Lower lobe of right lung (tissue), 2 donors: ENCODE results near the gene CBR1. TPM values are rescaled to one million over a fixed set of nuclear protein-coding genes. Genes with fewer than 3 reads are reported as not detected.

Experiments used
- ATAC-seq, 2 donors: fragments of 200-7000 bp; cut with Tn5 transposase; one replicate each; pipeline ENCODE4 v1.9.1; 2020 to 2022; ENCODE audit warnings: mild to moderate bottlenecking in 2 of 2, moderate library complexity in 2 of 2
- DNase-seq: peaks from one replicate; pipeline ENCODE4 v3.0.0-alpha.2; 2020
- H3K27ac ChIP-seq: fragments of 200-600 bp; one replicate; pipeline ENCODE4 v1.8.0; 2022
- H3K27me3 ChIP-seq: fragments of 200-600 bp; one replicate; pipeline ENCODE4 v1.8.0; 2022; ENCODE audit warnings: low read depth
- H3K36me3 ChIP-seq: fragments of 200-600 bp; one replicate; pipeline ENCODE4 v1.8.0; 2022; ENCODE audit warnings: mild to moderate bottlenecking
- H3K4me1 ChIP-seq: fragments of 200-600 bp; one replicate; pipeline ENCODE4 v1.8.0; 2022
- H3K4me3 ChIP-seq: fragments of 200-600 bp; one replicate; pipeline ENCODE4 v1.8.0; 2022; ENCODE audit warnings: mild to moderate bottlenecking
- H3K9me3 ChIP-seq: fragments of 200-600 bp; one replicate; pipeline ENCODE4 v1.8.0; 2022
- CTCF ChIP-seq: fragments of 200-600 bp; IDR thresholded peaks from one replicate; pipeline ENCODE4 v1.8.0; 2022; ENCODE audit warnings: antibody characterized with exemption, mild to moderate bottlenecking
- intact Hi-C: fragments of 100-400 bp; cut with DNase I; formaldehyde crosslinking; loops from one replicate; pipeline ENCODE4 v1.11.0; 2022
- total RNA-seq: library from RNA; stranded (reverse); fragmentation: NEBNext Ultra II Directional; extraction: Animal tissue kit (Norgen Biotek cat#: 25700); gene quantifications from one replicate; pipeline ENCODE4 v1.2.1, GENCODE V29; 2021
- donor health status: DM: no; HTN: yes; CAD: no; lungs with severe emphysema.

Gene CBR1
- total RNA-seq, 1 donor from 2014 or later = 72.9 TPM

DNA sequence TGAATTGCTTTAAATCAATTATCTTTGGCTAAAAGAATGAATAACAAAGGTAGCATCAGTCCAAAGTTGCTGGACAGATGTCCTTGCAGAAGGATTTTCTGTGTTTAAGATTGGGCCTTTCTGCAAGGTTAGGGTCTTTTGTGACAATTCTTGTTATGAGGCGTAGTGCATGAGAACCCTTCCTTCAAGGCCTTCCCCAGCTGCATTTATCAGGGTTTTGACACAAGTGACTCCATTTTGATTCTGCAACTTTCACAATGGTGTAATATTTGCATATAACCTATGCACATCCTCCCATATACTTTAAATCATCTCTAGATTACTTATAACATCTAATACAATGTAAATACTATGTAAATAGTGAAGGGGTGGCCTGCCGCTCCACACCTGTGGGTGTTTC is 8.4 kb upstream of the CBR1 start:
- peak overlapping the region; percentile 91 for H3K4me3 ChIP-seq
- no peak for TF ChIP-seq CTCF
- ATAC-seq = no peak
- no peak for DNase-seq
- H3K27ac ChIP-seq = no peak overlapping the region
- intact Hi-C loops = no loop called here
- H3K4me1 ChIP-seq = peaks cover 20% of the 10 kb centered on the region
- no peaks in the 10 kb centered on the region for H3K27me3 ChIP-seq
- H3K9me3 ChIP-seq = no peaks in the 10 kb centered on the region
- peaks cover 17% of the 10 kb centered on the region for H3K36me3 ChIP-seq

DNA sequence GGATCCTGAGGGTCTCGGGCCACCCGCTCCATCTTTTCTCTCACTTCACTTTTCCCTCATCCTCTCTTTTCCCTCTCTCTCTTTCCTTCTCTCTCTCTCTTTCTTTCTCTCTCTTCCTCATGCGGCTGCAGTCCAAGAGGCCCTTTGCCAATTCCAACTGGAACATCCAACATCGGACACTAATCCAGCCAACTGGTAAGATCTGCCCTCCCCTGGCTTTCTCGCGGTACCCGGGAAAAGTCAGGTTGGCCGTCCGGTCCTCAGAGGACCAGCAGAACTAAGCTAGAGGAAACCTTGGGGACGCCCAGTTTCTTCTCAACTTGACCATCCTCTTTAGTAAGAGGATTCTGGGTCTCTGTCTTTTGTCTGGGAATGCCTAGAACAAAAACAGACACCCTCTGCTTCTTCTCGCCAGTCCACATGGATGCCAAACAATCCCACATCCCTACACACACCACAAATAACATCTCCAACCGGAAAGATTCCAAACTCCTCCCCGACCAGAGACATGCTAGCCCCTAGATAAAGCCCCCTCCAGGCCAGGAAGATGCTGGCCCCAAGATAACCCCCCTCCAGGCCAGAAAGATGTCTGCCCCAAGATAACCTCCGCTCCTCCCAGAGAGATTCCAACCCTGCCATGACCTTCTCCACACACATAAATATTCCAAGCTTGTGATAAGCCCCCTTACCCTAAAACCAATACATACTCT is 6.3 kb upstream of the CBR1 start:
- no peak overlapping the region for H3K4me3 ChIP-seq
- no peak for TF ChIP-seq CTCF
- no peaks in the 10 kb centered on the region for H3K27me3 ChIP-seq
- DNase-seq = no peak
- intact Hi-C loops = no loop called here
- no peak overlapping the region for H3K27ac ChIP-seq
- H3K36me3 ChIP-seq = no peaks in the 10 kb centered on the region
- H3K9me3 ChIP-seq = no peaks in the 10 kb centered on the region
- peaks cover 11% of the 10 kb centered on the region for H3K4me1 ChIP-seq
- no peak for ATAC-seq

DNA sequence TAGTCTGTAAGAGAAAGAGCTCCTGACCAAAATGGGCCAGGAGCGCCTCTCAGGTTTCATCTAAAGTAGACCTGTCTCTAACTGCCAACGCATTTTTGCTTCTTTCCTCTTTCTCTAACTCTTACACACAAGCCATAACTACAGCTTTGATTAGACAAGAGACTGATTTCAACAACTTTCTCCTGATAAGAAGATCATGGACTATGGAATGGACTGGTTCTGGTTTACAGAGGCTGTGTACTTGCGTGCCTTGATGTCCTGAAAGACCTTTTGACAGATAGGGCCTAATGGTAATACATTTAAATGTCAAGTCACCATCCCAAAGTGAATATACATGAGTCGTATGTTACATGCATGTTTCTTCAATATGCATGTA is 5.8 kb upstream of the CBR1 start:
- no peaks in the 10 kb centered on the region for H3K36me3 ChIP-seq
- H3K4me3 ChIP-seq = no peak overlapping the region
- ATAC-seq = no peak
- H3K27ac ChIP-seq = no peak overlapping the region
- TF ChIP-seq CTCF = no peak
- no peaks in the 10 kb centered on the region for H3K27me3 ChIP-seq
- intact Hi-C loops = no loop called here
- DNase-seq = no peak
- peaks cover 6% of the 10 kb centered on the region for H3K4me1 ChIP-seq
- H3K9me3 ChIP-seq = no peaks in the 10 kb centered on the region

GRCh38 chr21:36065497-36066036 is 4.3 kb upstream of the CBR1 start:
- Histone ChIP-seq H3K36me3 (no peaks in the 10 kb centered on the region), H3K27me3 (no peaks in the 10 kb centered on the region), H3K4me1 (peaks cover 11% of the 10 kb centered on the region), H3K27ac (no peak overlapping the region), H3K4me3 (no peak overlapping the region), H3K9me3 (no peaks in the 10 kb centered on the region)
- DNase-seq = no peak
- TF ChIP-seq CTCF = no peak
- no peak for ATAC-seq
- intact Hi-C loops = no loop called here

DNA sequence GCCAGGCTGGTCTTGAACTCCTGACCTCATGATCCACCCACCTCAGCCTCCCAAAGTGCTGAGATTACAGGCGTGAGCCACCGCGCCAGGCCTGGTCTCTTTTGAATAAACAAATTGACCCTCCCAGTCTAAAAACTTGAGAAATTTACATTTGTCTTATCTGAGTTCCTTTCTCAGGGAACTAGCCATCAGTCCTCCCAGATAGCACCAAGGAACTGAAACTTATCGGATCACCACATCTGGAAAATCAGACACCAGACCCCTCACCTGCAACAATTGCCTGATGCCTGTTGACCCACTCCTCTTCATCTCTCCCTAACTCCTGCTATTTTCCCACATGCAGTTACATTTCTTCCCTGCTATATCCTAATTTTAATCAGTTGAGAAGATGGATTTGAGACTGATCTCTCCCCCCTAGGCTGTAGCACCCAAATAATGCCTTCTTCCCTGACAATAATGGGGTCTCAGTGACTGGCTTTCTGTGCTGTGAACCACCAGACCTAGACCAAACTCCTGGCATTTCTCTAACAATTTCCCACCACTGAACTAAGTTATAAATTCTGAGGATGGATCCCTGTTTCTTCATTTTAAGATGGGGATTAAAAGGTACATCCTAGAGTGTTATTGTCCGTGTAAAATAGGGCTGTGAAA is 951 bp upstream of the CBR1 start:
- H3K27ac ChIP-seq = peak overlapping the region; percentile 85

More for the DNA sequence above, 951 bp upstream of the CBR1 start:
- peaks cover 18% of the 10 kb centered on the region for H3K36me3 ChIP-seq
- no peak for ATAC-seq
- intact Hi-C loops = no loop called here
- no peaks in the 10 kb centered on the region for H3K27me3 ChIP-seq
- peaks cover 39% of the 10 kb centered on the region for H3K4me1 ChIP-seq
- H3K4me3 ChIP-seq = no peak overlapping the region
- no peaks in the 10 kb centered on the region for H3K9me3 ChIP-seq
- DNase-seq = no peak
- TF ChIP-seq CTCF = no peak
